ENCODE data around the gene OGFOD2. TPM values are rescaled to one million over a fixed set of nuclear protein-coding genes. Genes with fewer than 3 reads are reported as not detected.
A peak's percentile ranks its signal among the peaks of the same experiment; 100 is the strongest.

The OGFOD2 gene
- total and polyA plus RNA-seq, 9 of the 15 experiments (the other 6 are each of a cell fraction or from before 2014, with no cell fraction given) = 1.4 to 111 (median 18.5) TPM

- BruUV-seq (replicated peaks) = TSS peak; percentile 69
- CTCF ChIA-PET (ENCODE audit: low intra/inter-chr PET ratio) = no interaction called here
Observed at GRCh38 chr12:122982477-122982815, 7.4 kb downstream of the OGFOD2 start.

More at GRCh38 chr12:122982477-122982815, 7.4 kb downstream of the OGFOD2 start:
- Histone ChIP-seq H3K9me1 (ENCODE audit: control insufficient read depth, insufficient read depth, low read length) (no peaks in the 10 kb centered on the region), H3K79me2 (ENCODE audit: control insufficient read depth, insufficient read depth, low read length) (peaks cover 35% of the 10 kb centered on the region), H4K20me1 (replicated peaks; ENCODE audit: control insufficient read depth, insufficient read depth, low read length) (peaks cover 5% of the 10 kb centered on the region; the same call in 1 of the 2 replicates), H3K27ac (ENCODE audit: extremely low read depth, low read depth, low read length) (no peak overlapping the region), H3K4me1 (replicated peaks in 1 of 2; ENCODE audit: control insufficient read depth in 2 of 2, insufficient read depth in 2 of 2, low read length in 2 of 2) (peaks cover 33 to 98% of the 10 kb centered on the region in 2 experiments), H3K4me3 (no peak overlapping the region; the same call in 1 of the 2 replicates), H3K9ac (ENCODE audit: insufficient read depth in 1 of 2, low read depth in 2 of 2, low read length in 2 of 2) (peak overlapping the region in 1 of 2 experiments; percentile 99; a peak in 2 of 4 replicates), H3K27me3 (ENCODE audit: control insufficient read depth in 2 of 2, insufficient read depth in 2 of 2, low read length in 2 of 2) (no peaks in the 10 kb centered on the region), H3K36me3 (ENCODE audit: control insufficient read depth, insufficient read depth, low read length) (peaks cover 51% of the 10 kb centered on the region), H3K9me3 (replicated peaks; ENCODE audit: control insufficient read depth, insufficient read depth, low read depth, low read length) (no peaks in the 10 kb centered on the region), H3K4me2 (ENCODE audit: insufficient read depth, low read length) (no peak overlapping the region), H2AFZ (ENCODE audit: low read depth, low read length) (no peak overlapping the region)
- DNase-seq (ENCODE audit: extremely low read depth in 1 of 4, low spot score in 3 of 4) = no peak
- ATAC-seq = no peak
- in situ Hi-C loops (cut with MboI) = no loop called here
- WGBS (ENCODE audit: insufficient coverage, low coverage, missing lambda C conversion rate) = 90% methylated on average over 11 of the region's 11 CpGs
- intact Hi-C loops (cut with micrococcal nuclease) = loop anchor here (5.0 to 10.0 kb wide), 2 partner anchors 50 to 162 kb away; no protein-coding TSS in a partner anchor
- TF ChIP-seq ZNF165 (CRISPR knock-in tag; IDR thresholded peaks at IDR 0.05; ENCODE audit: borderline replicate concordance) (no peak), CGGBP1 (CRISPR knock-in tag; IDR thresholded peaks at IDR 0.05) (no peak), ZFP36 (IDR thresholded peaks at IDR 0.05; ENCODE audit: low read depth, low read length, partially characterized antibody) (no peak), FOXK2 (conservative IDR thresholded peaks at IDR 0.05 in 1 of 2, IDR thresholded peaks at IDR 0.05 in 1 of 2; ENCODE audit: low read depth in 2 of 2) (no peak), KDM2B (CRISPR knock-in tag; IDR thresholded peaks at IDR 0.05) (no peak), ZFP1 (CRISPR knock-in tag; IDR thresholded peaks at IDR 0.05) (no peak), RFX1 (IDR thresholded peaks at IDR 0.05) (no peak), RBFOX2 (IDR thresholded peaks at IDR 0.05; ENCODE audit: low read depth, low read length) (peak; percentile 13; the same call in 1 of the 2 replicates), POLR2AphosphoS5 (IDR thresholded peaks at IDR 0.05; ENCODE audit: control insufficient read depth, insufficient read depth, low read depth, low read length) (peak; percentile 10; the same call in 1 of the 2 replicates), HINFP (tag; conservative IDR thresholded peaks at IDR 0.05; ENCODE audit: low read depth) (no peak), ZC3H11A (IDR thresholded peaks at IDR 0.05; ENCODE audit: low read depth, low read length) (no peak), POLR2A (conservative IDR thresholded peaks at IDR 0.05) (0 out of 2 replicates have a peak, but pooled peaks have one; percentile 11), RBM22 (IDR thresholded peaks at IDR 0.05; ENCODE audit: low read depth, low read length, poor library complexity, severe bottlenecking) (peak; percentile 58), TBL1XR1 (IDR thresholded peaks at IDR 0.05; ENCODE audit: low read length in 2 of 2) (no peak), KLF1 (tag; IDR thresholded peaks at IDR 0.05) (no peak), KDM5B (IDR thresholded peaks at IDR 0.05; ENCODE audit: insufficient replicate concordance, low read depth, low read length) (peak; percentile 26)
- TF ChIP-seq, protein P1, sequence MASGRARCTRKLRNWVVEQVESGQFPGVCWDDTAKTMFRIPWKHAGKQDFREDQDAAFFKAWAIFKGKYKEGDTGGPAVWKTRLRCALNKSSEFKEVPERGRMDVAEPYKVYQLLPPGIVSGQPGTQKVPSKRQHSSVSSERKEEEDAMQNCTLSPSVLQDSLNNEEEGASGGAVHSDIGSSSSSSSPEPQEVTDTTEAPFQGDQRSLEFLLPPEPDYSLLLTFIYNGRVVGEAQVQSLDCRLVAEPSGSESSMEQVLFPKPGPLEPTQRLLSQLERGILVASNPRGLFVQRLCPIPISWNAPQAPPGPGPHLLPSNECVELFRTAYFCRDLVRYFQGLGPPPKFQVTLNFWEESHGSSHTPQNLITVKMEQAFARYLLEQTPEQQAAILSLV (tag; IDR thresholded peaks at IDR 0.05) = no peak
- FAIRE-seq = no peak
- POLR2A ChIA-PET = interaction anchor here (0.6 to 4.0 kb wide), 8 partner anchors 7 to 256 kb away, joined by 3 to 22 read pairs (median 4); partner anchors contain the start of gene OGFOD2

Data from K562 (cell line).